Amniotic epithelial cell (primary cell): ENCODE measurements around the gene CYP24A1.

Experiments used
- DNase-seq: peaks from one replicate; pipeline ENCODE4 v3.0.0-alpha.2; 2010; ENCODE audit warnings: low read depth

The CYP24A1 gene

GRCh38 chr20:54203281-54203680, 29.5 kb upstream of the CYP24A1 start:
- DNase-seq, result no peak

- DNase-seq, result no peak
Observed at GRCh38 chr20:54201268-54201846, 27.6 kb upstream of the CYP24A1 start.

DNA sequence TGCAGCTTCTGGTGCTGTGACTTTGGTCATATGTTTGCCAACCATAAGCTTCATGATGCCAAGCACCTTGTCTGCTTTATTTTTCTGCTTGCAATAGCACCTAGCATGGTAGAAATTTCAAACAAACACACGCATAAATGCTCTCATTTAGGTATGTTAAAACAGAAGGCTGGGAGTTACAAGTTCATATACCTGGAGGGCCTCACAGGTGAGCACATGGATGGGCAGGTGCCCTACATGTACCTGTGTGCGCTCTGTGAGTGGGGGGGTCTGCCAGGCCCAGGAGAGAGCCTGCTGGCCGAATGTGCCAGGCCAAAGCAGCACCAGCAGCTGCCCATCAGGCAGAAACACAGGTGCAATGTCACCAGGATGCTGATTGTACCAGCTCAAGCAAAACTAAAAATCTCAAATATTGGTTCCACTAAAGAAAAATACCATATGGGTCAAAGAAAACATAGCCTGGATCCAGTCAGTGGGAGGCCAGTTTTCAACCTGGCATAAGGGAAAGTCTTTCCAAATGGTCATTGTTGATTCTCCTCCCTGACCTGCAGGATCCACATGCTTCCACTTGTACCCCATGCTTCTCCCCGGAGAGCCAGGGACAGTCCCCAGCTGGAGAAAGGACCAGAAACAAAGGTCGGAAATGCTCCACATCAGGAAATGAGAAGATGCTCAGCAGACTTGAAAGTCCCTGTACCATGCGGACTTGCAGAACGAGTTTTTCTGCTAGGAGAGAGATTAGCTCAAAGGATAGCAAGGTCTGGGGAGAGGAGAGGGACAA, 26.9 kb upstream of the CYP24A1 start:
- no peak for DNase-seq

- peak; percentile 57 for DNase-seq
Observed at GRCh38 chr20:54199721-54200176, 26.0 kb upstream of the CYP24A1 start.

DNA sequence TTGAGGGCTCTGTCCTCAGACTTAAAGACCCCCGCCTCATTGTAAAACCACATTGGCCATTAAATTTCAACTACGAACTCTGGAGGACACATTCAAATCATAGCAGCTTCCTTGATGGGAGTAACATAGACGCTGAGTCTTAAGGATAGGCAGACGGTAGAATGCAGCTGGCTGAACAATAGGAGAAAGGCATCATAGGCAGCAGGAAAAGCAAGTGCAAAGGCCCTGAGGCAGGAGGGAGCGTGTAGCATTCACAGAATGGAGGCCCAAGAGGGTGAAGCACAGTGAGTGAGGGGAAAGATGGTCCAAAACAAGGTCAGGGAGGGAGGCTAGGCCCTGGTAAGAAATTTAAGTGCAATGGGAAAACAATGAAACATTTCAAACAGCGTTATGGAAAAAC, 25.5 kb upstream of the CYP24A1 start:
- no peak for DNase-seq

DNA sequence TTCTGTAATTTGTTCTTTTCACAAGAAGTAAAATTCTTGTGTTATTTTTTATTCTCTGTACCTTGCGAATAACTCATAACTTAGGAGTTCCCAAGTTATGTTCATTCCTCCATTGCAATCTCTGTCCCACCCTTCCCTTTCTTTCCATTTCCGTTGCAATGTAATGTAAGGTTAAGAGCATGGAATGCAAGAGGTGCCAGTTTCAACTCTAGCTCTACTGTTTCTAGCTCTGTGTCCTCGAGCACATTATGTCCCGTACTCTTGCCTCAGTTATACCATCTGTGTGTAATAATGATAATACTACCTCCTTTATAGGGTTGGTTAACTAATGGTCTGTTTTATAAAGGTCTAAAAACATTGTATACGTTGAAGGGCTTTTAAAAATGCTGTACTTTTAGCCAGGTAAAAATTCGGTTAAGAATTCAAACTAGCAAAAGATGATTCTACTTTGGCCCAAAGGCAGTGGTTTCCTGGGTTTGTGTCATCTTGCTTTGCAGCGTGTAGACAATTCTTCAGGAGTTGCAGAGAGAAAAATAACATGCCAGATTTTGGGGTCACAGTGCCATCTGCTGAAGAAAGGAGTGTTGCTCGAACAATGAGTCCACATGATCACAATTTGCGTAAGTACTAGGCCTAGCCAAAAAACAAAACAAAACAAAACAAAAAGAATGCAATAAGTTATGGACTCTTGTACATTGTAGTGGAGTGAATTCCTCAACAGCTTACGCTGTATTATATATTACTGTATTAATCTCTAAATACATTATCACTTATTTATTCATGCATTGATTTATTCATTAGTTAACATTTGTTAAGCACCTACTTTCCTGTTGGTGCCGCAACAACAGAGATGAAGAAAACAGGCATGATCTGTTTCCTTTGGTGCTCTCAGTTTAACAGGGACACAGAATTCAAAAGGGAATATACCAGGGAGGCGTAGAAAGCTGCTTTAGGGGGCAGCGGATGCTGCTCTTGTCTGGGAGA, 24.1 kb upstream of the CYP24A1 start:
- DNase-seq, result peak; percentile 64

DNA sequence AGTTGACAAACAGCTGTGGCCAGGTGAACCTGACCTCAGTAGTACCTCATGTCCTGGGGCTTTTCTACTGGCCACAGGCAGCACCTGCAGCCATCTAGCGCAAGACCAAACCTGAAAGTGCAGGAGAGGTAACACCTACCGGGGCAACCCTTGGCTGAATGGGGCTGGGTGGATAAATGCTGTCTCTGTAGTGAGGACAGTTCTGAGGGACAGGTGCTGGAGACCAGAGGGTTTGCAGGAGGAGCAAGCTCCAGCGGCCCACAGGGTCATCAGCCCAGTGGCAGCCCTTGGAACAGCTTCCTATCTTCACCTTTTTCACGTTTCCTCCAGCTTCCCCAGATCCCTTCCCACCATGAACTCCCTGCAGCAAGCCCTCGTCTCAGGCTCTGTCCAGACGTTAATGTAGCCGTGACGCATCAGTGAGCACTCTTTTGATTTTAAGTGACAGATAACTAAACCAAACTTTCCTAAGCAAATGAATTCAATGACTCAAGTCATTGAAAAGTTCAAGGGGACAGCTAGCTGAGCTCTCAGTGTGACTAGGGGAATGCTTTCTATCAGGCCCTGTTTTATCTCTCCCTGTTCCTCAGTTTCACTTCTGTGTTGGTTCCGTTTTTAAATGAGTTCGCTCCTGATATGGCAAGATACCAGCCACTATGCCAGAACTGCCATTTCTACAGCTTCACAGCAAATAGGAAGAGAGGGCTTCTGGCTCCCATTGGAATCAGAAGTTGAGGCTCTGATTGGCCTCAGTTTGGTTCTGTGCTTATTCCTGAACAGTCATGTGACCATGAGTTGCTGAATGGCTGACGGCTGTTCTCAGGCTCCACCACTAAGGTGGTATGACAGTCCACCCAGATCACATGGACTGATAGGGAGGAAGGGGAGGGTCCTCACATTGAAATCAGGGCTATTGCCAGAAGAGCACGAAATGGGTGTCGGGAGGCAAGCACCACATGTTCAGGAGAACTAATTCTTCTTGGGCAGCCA, 22.0 kb upstream of the CYP24A1 start:
- DNase-seq, result no peak

DNA sequence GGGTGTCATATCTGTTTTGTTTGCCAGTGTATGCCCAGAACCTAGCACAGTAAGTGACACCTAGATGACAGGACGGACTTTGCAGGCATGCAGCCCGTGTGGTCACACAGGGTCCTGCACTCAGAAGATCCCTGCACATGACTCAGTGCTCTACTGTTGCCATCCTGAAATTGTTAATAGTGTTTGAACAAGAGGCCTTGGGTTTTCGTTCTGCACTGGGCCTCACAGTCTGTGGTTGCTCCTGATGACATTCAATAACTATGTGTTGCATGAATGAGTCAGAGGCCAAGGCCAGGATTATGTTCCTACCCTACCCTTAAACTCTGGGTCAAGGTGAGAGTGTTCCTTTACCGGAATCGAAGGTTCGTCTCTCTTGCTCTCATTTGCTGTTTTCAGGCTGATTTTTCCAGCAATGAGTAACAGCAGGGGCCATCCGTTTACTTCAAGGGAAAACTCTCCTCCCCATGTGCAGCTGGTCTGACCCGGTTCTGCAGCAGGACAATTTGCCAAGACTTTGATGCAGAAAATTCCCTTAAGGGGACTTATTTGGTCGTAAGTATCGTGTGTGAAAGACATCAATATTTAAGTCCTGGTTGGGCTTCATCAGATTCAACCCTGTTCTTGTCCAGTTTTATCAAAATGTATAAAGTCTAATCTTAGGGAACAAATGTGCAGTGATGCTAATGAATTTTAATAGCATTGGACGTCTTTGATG, 21.1 kb upstream of the CYP24A1 start:
- DNase-seq, result peak; percentile 40

DNA sequence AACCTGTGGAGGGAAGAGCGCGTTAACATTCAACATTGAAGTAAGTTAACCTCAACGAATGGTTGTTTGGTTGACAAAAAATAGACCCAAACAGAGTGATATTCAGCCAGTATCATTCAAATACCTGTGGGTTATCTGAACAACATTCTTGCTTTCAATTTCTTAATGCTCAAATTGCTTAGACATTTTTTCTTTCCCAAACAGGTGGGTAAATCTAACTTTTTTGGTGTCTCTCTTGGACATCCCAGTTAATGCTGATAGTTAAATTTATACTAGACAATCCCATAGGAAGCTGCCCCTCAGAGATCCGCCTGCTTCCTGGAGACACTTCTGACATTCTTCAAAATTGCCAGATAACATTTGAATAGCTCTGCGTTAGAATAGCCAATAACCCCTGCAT, 20.0 kb upstream of the CYP24A1 start:
- DNase-seq, result no peak

- DNase-seq, result no peak
Observed at GRCh38 chr20:54190217-54190616, 16.4 kb upstream of the CYP24A1 start.

- no peak for DNase-seq
Observed at GRCh38 chr20:54189630-54190029, 15.8 kb upstream of the CYP24A1 start.

GRCh38 chr20:54188132-54188849, 14.5 kb upstream of the CYP24A1 start:
- DNase-seq, result no peak

DNA sequence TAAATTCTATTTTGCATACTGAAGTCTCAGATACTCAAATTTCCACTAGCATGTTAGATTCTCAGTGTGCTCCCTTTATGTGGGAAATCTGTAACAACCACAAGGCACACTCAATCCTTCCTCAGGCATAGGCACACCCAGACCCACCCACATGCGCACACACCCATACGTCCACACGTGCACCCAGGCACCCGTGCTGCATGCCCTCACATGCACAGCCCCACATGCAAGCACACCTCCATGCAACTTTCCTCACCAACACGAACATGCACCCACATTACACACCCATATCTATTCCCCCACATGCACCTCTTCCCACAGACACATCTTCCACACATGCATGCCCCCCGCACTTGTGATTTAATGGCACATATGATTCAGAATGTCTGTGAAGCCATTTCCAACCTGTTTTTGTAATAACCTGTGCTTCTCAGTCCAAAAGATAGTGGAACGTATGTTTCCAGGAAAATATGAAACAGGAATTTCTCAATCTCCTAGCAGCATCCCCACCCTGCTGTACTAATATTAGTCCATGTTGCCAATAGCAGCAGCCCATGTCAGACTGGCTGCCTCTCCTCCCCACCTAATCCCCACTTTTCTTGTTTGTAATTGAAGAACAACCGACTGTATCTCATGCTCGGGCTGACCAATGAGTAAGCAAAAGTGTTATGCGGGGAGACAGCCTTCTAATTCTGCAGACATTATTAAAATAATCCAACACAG, 11.3 kb upstream of the CYP24A1 start:
- no peak for DNase-seq

- DNase-seq, result no peak
Observed at GRCh38 chr20:54184071-54184470, 10.3 kb upstream of the CYP24A1 start.

DNA sequence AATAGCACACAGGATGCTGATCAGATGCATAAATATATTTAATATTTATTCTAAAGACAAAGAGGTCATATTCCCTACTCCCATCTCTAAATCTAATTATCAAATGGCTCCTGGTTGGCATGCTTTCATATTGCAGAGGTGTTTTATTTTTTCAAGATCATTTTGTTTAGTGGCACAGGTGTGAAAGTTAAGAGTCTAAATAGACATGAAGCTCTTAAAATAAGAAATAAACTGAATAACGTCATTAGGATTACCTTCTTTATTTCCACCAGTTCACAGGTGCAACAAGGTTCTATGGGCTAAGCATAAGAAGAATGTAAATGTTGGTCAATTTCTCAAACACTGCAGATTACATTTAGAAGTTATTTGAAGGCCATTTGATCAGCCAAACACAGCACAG, 7.1 kb upstream of the CYP24A1 start:
- DNase-seq, result no peak

- no peak for DNase-seq
Observed at GRCh38 chr20:54179946-54180345, 6.2 kb upstream of the CYP24A1 start.

GRCh38 chr20:54178256-54178655, 4.5 kb upstream of the CYP24A1 start:
- DNase-seq, result no peak

- DNase-seq, result no peak
Observed at GRCh38 chr20:54177378-54177777, 3.6 kb upstream of the CYP24A1 start.

GRCh38 chr20:54176610-54177009, 2.8 kb upstream of the CYP24A1 start:
- peak; percentile 52 for DNase-seq
